OCI-LY7 (cell line): ENCODE measurements around the gene MAP4K2.

ENCODE experiments used
- EZH2phosphoT487 ChIP-seq: fragments of 200-600 bp; sonication (generic); IDR thresholded peaks from 2 replicates; pipeline ENCODE4 v1.6.1; 2018; ENCODE audit warnings: low read depth, borderline replicate concordance, mild to moderate bottlenecking, mixed run types, antibody characterized with exemption, low read length, moderate library complexity, mixed read lengths
- TF ChIP-seq, protein P1 (sequence below): fragments of 200-600 bp; sonication (generic); conservative IDR thresholded peaks from 2 replicates; pipeline ENCODE4 v1.5.1; 2014; ENCODE audit warnings: mild to moderate bottlenecking, antibody characterized with exemption, low read length, moderate library complexity, mixed read lengths

DNA sequence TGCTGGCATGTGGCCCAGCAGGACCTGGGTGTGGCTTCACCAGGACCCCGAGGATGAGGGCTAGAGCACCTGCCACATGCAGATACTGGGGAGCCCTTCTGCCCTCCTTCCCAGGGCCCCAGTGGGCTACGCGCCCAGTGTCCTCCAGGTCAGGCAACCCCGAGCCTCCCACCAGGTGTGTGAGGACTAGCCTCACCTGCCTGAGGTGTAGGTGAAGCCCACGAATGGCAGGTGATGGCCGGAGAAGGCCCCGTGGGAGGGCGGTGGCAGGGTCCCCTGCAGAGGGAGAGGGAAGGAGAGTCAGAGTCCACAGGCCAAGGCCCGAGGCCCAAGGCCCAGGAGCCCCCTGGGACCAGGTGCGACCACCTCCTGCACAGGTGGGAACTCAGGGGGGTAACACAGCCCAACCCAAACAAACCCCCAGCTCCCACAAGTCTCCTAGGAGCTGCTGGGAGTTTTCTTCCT, 34.9 kb upstream of the MAP4K2 start:
- TF ChIP-seq, protein P1, sequence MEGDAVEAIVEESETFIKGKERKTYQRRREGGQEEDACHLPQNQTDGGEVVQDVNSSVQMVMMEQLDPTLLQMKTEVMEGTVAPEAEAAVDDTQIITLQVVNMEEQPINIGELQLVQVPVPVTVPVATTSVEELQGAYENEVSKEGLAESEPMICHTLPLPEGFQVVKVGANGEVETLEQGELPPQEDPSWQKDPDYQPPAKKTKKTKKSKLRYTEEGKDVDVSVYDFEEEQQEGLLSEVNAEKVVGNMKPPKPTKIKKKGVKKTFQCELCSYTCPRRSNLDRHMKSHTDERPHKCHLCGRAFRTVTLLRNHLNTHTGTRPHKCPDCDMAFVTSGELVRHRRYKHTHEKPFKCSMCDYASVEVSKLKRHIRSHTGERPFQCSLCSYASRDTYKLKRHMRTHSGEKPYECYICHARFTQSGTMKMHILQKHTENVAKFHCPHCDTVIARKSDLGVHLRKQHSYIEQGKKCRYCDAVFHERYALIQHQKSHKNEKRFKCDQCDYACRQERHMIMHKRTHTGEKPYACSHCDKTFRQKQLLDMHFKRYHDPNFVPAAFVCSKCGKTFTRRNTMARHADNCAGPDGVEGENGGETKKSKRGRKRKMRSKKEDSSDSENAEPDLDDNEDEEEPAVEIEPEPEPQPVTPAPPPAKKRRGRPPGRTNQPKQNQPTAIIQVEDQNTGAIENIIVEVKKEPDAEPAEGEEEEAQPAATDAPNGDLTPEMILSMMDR = no peak
- TF ChIP-seq EZH2phosphoT487 = no peak
